GM12874 (cell line): Measurements from ENCODE around the gene ABCE1.

Source experiments
- TF ChIP-seq, protein P1 (sequence below): IDR thresholded peaks from 2 replicates; pipeline ENCODE4 v1.5.1; 2011; ENCODE audit warnings: low read depth, mild to moderate bottlenecking, control low read depth, low read length, moderate library complexity; ENCODE audit not compliant: insufficient read depth

ABCE1 gene

DNA sequence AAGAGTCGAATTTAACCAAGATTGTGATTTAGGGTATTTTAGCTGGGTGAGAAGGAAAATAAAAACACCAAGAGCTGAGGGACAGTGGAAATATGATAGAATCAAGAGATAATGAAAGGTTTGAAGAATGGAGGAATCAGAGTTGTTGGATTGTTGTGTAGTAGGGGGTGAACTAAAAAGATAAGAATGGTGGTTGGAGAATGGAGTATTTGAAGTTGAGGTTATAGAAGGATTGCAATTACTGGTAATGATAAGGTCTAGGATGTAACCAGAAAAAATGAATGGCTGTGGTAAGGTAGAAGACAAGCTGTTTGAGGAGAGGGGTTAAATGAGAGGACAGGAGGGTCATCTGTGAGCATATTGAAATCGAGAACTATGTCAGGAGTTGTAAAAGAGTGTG lies 4.5 kb downstream of the ABCE1 start:
- TF ChIP-seq, protein P1, sequence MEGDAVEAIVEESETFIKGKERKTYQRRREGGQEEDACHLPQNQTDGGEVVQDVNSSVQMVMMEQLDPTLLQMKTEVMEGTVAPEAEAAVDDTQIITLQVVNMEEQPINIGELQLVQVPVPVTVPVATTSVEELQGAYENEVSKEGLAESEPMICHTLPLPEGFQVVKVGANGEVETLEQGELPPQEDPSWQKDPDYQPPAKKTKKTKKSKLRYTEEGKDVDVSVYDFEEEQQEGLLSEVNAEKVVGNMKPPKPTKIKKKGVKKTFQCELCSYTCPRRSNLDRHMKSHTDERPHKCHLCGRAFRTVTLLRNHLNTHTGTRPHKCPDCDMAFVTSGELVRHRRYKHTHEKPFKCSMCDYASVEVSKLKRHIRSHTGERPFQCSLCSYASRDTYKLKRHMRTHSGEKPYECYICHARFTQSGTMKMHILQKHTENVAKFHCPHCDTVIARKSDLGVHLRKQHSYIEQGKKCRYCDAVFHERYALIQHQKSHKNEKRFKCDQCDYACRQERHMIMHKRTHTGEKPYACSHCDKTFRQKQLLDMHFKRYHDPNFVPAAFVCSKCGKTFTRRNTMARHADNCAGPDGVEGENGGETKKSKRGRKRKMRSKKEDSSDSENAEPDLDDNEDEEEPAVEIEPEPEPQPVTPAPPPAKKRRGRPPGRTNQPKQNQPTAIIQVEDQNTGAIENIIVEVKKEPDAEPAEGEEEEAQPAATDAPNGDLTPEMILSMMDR, result no peak

- TF ChIP-seq, protein P1, result no peak
These were observed 5.4 kb downstream of the ABCE1 start for GRCh38 chr4:145103496-145103895.

DNA sequence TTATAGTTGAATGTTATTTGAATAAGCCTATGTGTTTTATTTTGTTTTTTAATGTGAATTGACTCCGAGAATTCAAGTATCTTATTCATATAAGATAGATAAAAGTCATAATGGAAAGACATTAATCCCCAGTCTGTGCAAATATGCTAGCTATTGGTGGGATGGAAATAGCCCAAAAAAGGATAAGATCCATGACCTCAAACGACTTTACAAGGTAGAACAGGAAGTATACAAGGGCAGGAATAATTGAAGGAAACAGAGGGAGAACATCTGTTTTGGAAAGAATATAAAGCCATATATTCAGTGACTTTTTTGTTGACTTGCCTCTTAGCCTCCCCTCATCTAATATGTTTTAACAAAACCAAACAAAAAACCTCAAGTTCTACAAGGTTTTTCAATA lies 9.0 kb downstream of the ABCE1 start:
- TF ChIP-seq, protein P1, result no peak

GRCh38 chr4:145108128-145108527 lies 10.0 kb downstream of the ABCE1 start:
- TF ChIP-seq, protein P1, result no peak

DNA sequence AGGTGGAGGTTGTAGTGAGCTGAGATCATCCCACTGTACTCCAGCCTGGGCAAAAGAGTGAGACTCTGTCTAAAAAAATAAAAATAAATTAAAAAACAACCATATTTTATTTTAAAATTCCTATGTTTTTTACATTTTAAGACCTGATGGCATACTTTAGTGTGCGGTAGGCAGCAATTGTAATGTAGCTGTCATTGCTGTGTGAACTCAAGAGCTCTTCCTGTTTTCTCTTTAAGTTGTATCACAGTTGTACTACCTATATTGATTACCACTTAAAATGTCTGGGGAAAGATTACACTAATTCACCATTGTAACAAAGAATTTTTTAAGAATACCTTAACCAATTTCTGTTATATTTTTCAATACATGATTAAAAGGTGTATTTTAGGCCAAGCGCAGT lies 27.3 kb downstream of the ABCE1 start:
- TF ChIP-seq, protein P1, result no peak

DNA sequence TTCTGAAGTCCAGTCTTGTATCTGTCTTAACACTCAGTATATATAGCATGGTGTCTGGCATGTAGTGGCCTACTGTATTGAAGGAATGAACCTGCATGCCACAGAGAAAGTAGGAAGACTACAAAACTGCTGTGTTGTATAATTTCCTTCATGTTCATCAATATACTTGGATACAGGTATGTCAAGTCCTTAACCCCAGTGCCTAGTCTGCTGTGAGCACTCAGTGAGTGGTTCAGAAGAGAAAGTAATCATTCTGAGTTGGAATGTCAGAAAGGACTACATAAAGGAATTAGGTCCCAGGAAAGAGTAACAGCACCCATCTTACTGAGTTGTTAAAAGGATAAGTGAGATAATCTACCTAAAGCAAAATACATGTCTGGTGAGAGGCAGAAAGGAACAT lies 32.0 kb downstream of the ABCE1 start:
- TF ChIP-seq, protein P1, result no peak

- TF ChIP-seq, protein P1, result no peak
These were observed 32.8 kb downstream of the ABCE1 start for GRCh38 chr4:145130788-145131399.
